ENCODE measurements around the gene CUX1.

DNA sequence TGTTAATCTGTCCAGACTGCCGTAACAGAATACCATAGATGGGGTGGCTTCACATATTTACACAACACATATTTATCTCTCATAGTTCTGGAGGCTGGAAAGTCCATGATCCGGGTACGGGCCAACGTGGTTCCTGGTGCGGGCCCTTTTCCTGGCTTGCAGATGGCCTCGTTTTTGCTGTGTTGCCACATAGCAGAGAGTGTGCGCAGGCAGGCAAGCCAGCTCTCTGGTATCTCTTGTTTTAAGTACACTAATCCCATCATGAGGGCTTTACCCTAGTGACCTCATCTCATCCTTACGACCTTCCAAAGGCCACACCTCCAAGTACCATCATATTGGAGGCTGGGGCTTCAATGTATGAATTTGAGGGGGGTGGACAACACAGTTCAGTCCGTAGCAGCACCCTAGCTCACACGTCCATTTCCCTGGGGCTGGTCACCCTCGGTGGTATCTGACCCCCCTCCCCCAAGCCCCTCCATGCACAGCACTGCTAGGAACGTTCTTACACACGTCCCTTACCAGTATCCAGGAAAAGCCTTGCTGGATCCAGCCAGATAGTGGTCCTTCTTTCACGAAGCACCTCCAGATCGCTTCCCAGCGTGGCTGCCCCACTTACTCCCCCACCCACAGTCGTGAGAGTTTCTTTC lies 21.5 kb downstream of the CUX1 start:
- no peak for TF ChIP-seq POLR2A (IDR thresholded peaks at IDR 0.05)
- TF ChIP-seq, protein P1, sequence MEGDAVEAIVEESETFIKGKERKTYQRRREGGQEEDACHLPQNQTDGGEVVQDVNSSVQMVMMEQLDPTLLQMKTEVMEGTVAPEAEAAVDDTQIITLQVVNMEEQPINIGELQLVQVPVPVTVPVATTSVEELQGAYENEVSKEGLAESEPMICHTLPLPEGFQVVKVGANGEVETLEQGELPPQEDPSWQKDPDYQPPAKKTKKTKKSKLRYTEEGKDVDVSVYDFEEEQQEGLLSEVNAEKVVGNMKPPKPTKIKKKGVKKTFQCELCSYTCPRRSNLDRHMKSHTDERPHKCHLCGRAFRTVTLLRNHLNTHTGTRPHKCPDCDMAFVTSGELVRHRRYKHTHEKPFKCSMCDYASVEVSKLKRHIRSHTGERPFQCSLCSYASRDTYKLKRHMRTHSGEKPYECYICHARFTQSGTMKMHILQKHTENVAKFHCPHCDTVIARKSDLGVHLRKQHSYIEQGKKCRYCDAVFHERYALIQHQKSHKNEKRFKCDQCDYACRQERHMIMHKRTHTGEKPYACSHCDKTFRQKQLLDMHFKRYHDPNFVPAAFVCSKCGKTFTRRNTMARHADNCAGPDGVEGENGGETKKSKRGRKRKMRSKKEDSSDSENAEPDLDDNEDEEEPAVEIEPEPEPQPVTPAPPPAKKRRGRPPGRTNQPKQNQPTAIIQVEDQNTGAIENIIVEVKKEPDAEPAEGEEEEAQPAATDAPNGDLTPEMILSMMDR (IDR thresholded peaks at IDR 0.05) = no peak

Data from breast epithelium (tissue), 3 donors.